GM04503 (cell line): ENCODE data around the gene ASAH2B.
"Not testable (repeated sequence)": the region's sequence is repeated elsewhere in the genome, so short reads cannot be mapped to it uniquely, and the experiment has no call there.

Experiments
- DNase-seq: peaks from one replicate; pipeline ENCODE4 v3.0.0-alpha.2; 2012; ENCODE audit warnings: low read depth

ASAH2B gene

GRCh38 chr10:50739618-50740292, at the start of gene ASAH2B:
ASAH2B (plus strand) TSS chr10:50739936; CDS start chr10:50745131, 5,195 bp downstream.
- DNase-seq, result peak; percentile 45

- DNase-seq, result not testable (repeated sequence)
Measured at GRCh38 chr10:50697819-50698218, 41.9 kb upstream of the ASAH2B start.

GRCh38 chr10:50701947-50702346, 37.8 kb upstream of the ASAH2B start:
- DNase-seq, result not testable (repeated sequence)

- not testable (repeated sequence) for DNase-seq
Measured at GRCh38 chr10:50702997-50703396, 36.7 kb upstream of the ASAH2B start.

GRCh38 chr10:50704436-50705079, 35.2 kb upstream of the ASAH2B start:
- DNase-seq, result not testable (repeated sequence)

- DNase-seq, result not testable (repeated sequence)
Measured at GRCh38 chr10:50706006-50706405, 33.7 kb upstream of the ASAH2B start.

GRCh38 chr10:50710241-50710640, 29.5 kb upstream of the ASAH2B start:
- DNase-seq, result not testable (repeated sequence)

GRCh38 chr10:50723812-50724211, 15.9 kb upstream of the ASAH2B start:
- not testable (repeated sequence) for DNase-seq

GRCh38 chr10:50728112-50728511, 11.6 kb upstream of the ASAH2B start:
- not testable (repeated sequence) for DNase-seq

GRCh38 chr10:50738987-50739617, 634 bp upstream of the ASAH2B start:
- not testable (repeated sequence) for DNase-seq

GRCh38 chr10:50740293-50740648, 535 bp downstream of the ASAH2B start:
- peak; percentile 44 for DNase-seq

- not testable (repeated sequence) for DNase-seq
Measured at GRCh38 chr10:50742820-50743219, 3.1 kb downstream of the ASAH2B start.

- peak; percentile 88 for DNase-seq
Measured at GRCh38 chr10:50766774-50767513, 27.2 kb downstream of the ASAH2B start.

GRCh38 chr10:50772042-50772441, 32.3 kb downstream of the ASAH2B start:
- not testable (repeated sequence) for DNase-seq

- not testable (repeated sequence) for DNase-seq
Measured at GRCh38 chr10:50774868-50775267, 35.1 kb downstream of the ASAH2B start.

GRCh38 chr10:50780036-50780435, 40.3 kb downstream of the ASAH2B start:
- DNase-seq, result peak; percentile 58

GRCh38 chr10:50782017-50782416, 42.3 kb downstream of the ASAH2B start:
- DNase-seq, result not testable (repeated sequence)

- DNase-seq, result not testable (repeated sequence)
Measured at GRCh38 chr10:50787962-50788361, 48.2 kb downstream of the ASAH2B start.

GRCh38 chr10:50788951-50789945, 49.5 kb downstream of the ASAH2B start:
- peak; percentile 21 for DNase-seq

GRCh38 chr10:50794490-50794889, 54.8 kb downstream of the ASAH2B start:
- DNase-seq, result no peak

- no peak for DNase-seq
Measured at GRCh38 chr10:50796693-50797092, 57.0 kb downstream of the ASAH2B start.
